NT2/D1 (cell line): ENCODE measurements around the gene SDHAF2.

Experiments used
- SUZ12 ChIP-seq: IDR thresholded peaks from 2 replicates; pipeline ENCODE4 v1.6.1; 2011; ENCODE audit not compliant: insufficient read length, insufficient read depth; ENCODE audit errors: extremely low read depth
- YY1 ChIP-seq: IDR thresholded peaks from 2 replicates; pipeline ENCODE4 v1.6.1; 2011; ENCODE audit not compliant: insufficient read length, insufficient read depth
- ZNF274 ChIP-seq: IDR thresholded peaks from 2 replicates; pipeline ENCODE4 v1.6.1; 2011; ENCODE audit warnings: mild to moderate bottlenecking, low read depth, low read length

- TF ChIP-seq SUZ12 (no peak), ZNF274 (no peak), YY1 (no peak)
Measured at GRCh38 chr11:61489833-61490721, 60.2 kb downstream of the SDHAF2 start.
